Measurements from ENCODE around the gene PACSIN1. TPM values are rescaled to one million over a fixed set of nuclear protein-coding genes. Genes with fewer than 3 reads are reported as not detected.

PACSIN1 gene
- total RNA-seq, 4 donors from 2014 or later = 0.22 TPM; not detected in 3

DNA sequence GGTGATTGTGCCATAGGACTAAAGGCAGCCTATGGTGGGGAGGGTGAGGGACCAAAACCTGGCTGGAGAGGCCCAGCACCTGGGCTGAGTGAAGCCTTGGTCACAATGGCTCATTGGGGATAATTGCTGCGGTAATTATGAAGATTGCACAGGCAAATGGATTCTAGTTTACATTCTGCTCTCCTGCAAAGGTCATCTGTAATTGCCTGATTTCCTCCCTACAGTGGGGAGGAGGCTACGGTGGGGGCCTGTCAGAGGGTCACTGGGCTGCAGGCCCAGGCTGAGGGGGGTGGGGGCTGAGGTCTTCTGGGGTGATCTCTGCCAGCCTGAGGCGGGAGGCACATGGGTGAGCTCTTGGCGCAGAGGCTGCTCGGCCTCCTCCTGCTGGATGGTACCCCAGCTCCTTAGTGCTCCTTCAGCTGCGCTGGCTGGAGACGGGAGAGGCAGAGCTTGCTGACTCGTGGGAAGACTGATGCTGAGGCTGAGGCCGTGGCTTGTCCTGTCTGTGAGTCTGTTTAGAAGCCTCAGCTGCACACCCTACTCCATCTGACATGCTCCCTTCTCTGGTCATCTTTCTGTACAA lies 30.3 kb downstream of the PACSIN1 start:
- TF ChIP-seq, protein P1, sequence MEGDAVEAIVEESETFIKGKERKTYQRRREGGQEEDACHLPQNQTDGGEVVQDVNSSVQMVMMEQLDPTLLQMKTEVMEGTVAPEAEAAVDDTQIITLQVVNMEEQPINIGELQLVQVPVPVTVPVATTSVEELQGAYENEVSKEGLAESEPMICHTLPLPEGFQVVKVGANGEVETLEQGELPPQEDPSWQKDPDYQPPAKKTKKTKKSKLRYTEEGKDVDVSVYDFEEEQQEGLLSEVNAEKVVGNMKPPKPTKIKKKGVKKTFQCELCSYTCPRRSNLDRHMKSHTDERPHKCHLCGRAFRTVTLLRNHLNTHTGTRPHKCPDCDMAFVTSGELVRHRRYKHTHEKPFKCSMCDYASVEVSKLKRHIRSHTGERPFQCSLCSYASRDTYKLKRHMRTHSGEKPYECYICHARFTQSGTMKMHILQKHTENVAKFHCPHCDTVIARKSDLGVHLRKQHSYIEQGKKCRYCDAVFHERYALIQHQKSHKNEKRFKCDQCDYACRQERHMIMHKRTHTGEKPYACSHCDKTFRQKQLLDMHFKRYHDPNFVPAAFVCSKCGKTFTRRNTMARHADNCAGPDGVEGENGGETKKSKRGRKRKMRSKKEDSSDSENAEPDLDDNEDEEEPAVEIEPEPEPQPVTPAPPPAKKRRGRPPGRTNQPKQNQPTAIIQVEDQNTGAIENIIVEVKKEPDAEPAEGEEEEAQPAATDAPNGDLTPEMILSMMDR (IDR thresholded peaks at IDR 0.05; ENCODE audit: low read depth) = no peak

DNA sequence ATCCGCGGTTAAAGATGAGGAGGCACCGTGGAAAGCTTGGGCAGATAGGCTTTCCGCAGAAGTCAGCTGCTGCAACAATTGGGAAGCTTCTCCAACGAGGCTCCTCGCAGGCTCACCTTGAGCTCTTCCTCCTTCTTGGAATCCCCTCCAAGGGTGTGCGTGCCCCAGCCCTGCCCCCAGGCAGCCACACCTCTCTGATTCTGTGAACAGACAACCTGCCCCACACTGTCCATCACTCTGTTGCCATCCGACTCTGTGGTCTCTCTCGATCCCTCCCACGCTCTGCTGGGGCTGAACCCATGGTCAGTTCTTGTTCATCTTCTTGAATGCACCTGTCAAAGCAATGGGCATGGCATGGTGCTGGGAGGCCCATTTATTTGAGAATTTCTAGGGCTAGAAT lies 31.5 kb downstream of the PACSIN1 start:
- TF ChIP-seq, protein P1 (IDR thresholded peaks at IDR 0.05; ENCODE audit: low read depth) = no peak

GRCh38 chr6:34506718-34507117 lies 40.8 kb downstream of the PACSIN1 start:
- TF ChIP-seq, protein P1 (IDR thresholded peaks at IDR 0.05; ENCODE audit: low read depth) = no peak

GRCh38 chr6:34508425-34508824 lies 42.5 kb downstream of the PACSIN1 start:
- TF ChIP-seq, protein P1 (IDR thresholded peaks at IDR 0.05; ENCODE audit: low read depth) = no peak

GRCh38 chr6:34509782-34510181 lies 43.9 kb downstream of the PACSIN1 start:
- TF ChIP-seq, protein P1 (IDR thresholded peaks at IDR 0.05; ENCODE audit: low read depth) = no peak

- TF ChIP-seq, protein P1 (IDR thresholded peaks at IDR 0.05; ENCODE audit: low read depth) = no peak
These were observed 44.4 kb downstream of the PACSIN1 start for GRCh38 chr6:34510299-34510698.

- TF ChIP-seq, protein P1 (IDR thresholded peaks at IDR 0.05; ENCODE audit: low read depth) = no peak
These were observed 45.5 kb downstream of the PACSIN1 start for GRCh38 chr6:34511214-34511914.
